Gastroesophageal sphincter (tissue), 3 donors: ENCODE results near the gene TSC22D4.

Experiments
- EP300 ChIP-seq: sonication (generic); formaldehyde crosslinking; IDR thresholded peaks from one replicate; pipeline ENCODE4 v1.6.1; 2017; ENCODE audit warnings: antibody characterized with exemption, mild to moderate bottlenecking
- POLR2A ChIP-seq, 2 donors: fragments of 450-650 bp; IDR thresholded peaks; one replicate each; pipeline ENCODE4 v1.6.1; 2017; ENCODE audit warnings: antibody characterized with exemption in 2 of 2, mild to moderate bottlenecking in 2 of 2, moderate library complexity in 1 of 2
- POLR2AphosphoS5 ChIP-seq: sonication (generic); formaldehyde crosslinking; IDR thresholded peaks from one replicate; pipeline ENCODE4 v1.6.1; 2017; ENCODE audit warnings: antibody characterized with exemption
- TF ChIP-seq, protein P1 (sequence below), 4 experiments: fragments of 200-600 bp in 2 of 4; fragments of 450-650 bp in 2 of 4; sonication (generic) in 1 of 4; IDR thresholded peaks; one replicate each; pipeline ENCODE4 v1.5.1; 2017 to 2019; ENCODE audit warnings: antibody characterized with exemption in 4 of 4, mild to moderate bottlenecking in 2 of 4, moderate library complexity in 2 of 4

DNA sequence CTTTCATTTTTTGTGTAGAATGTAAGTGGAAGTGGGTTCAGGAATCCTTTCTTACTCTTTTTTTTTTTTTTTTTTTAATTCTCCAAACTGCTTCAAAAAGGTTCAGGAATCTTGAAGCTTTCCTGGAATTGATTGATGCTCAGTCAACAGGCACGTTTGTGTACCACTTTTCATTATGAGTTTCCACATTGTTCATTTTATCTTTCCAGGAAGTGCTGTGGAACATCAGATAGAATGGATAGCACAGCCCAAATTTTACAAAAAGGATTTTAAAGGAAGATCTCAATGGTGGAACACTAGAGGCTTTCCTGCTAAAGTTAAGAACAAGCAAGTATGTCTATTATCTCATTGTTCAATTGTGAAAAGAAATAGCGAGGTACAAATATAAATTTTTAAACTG is 40.8 kb downstream of the TSC22D4 start:
- TF ChIP-seq, protein P1, sequence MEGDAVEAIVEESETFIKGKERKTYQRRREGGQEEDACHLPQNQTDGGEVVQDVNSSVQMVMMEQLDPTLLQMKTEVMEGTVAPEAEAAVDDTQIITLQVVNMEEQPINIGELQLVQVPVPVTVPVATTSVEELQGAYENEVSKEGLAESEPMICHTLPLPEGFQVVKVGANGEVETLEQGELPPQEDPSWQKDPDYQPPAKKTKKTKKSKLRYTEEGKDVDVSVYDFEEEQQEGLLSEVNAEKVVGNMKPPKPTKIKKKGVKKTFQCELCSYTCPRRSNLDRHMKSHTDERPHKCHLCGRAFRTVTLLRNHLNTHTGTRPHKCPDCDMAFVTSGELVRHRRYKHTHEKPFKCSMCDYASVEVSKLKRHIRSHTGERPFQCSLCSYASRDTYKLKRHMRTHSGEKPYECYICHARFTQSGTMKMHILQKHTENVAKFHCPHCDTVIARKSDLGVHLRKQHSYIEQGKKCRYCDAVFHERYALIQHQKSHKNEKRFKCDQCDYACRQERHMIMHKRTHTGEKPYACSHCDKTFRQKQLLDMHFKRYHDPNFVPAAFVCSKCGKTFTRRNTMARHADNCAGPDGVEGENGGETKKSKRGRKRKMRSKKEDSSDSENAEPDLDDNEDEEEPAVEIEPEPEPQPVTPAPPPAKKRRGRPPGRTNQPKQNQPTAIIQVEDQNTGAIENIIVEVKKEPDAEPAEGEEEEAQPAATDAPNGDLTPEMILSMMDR (IDR thresholded peaks at IDR 0.05): no peak
- TF ChIP-seq POLR2AphosphoS5: no peak
- TF ChIP-seq EP300: no peak
- no peak for TF ChIP-seq POLR2A (IDR thresholded peaks at IDR 0.05)
